ENCODE data around the gene ATG10.

DNA sequence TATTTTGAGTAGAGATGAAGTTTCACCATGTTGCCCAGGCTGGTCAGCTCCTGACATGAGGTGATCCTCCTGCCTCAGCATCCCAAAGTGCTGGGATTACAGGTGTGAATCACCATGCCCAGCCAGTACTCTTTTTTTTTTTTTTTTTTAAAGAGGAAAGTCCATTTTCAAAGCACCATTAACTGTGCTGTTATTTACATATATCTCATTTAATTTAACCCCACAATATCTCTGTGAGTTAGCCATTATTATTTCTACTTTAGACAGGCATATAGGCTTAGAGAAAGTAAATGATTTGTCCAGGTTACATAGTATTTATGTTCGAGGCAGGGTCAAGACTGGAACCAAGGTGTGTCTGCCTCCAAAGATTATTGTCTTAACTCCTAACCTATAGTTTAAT lies 50.7 kb downstream of the ATG10 start:
- TF ChIP-seq, protein P1, sequence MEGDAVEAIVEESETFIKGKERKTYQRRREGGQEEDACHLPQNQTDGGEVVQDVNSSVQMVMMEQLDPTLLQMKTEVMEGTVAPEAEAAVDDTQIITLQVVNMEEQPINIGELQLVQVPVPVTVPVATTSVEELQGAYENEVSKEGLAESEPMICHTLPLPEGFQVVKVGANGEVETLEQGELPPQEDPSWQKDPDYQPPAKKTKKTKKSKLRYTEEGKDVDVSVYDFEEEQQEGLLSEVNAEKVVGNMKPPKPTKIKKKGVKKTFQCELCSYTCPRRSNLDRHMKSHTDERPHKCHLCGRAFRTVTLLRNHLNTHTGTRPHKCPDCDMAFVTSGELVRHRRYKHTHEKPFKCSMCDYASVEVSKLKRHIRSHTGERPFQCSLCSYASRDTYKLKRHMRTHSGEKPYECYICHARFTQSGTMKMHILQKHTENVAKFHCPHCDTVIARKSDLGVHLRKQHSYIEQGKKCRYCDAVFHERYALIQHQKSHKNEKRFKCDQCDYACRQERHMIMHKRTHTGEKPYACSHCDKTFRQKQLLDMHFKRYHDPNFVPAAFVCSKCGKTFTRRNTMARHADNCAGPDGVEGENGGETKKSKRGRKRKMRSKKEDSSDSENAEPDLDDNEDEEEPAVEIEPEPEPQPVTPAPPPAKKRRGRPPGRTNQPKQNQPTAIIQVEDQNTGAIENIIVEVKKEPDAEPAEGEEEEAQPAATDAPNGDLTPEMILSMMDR (IDR thresholded peaks at IDR 0.05; ENCODE audit: control extremely low read depth in 1 of 3, insufficient read depth in 1 of 3, low read depth in 1 of 3, low read length in 3 of 3) = no peak
- TF ChIP-seq POLR2A (IDR thresholded peaks at IDR 0.05; ENCODE audit: control extremely low read depth in 1 of 2, low read depth in 2 of 2, low read length in 2 of 2) (no peak), POLR2AphosphoS5 (IDR thresholded peaks at IDR 0.05; ENCODE audit: low read depth, low read length) (no peak), ZNF274 (IDR thresholded peaks at IDR 0.05; ENCODE audit: borderline replicate concordance, extremely low read depth, low read length) (no peak), CREB1 (IDR thresholded peaks at IDR 0.05) (no peak), KDM1A (IDR thresholded peaks at IDR 0.05; ENCODE audit: borderline replicate concordance, low read length) (no peak)

Data from H1 (cell line).